ENCODE measurements around the gene TMC6. TPM values are rescaled to one million over a fixed set of nuclear protein-coding genes. Genes with fewer than 3 reads are reported as not detected.

Gene TMC6
- total RNA-seq, 4 donors from 2014 or later, result 14.4 to 21.4 (median 18.5) TPM

DNA sequence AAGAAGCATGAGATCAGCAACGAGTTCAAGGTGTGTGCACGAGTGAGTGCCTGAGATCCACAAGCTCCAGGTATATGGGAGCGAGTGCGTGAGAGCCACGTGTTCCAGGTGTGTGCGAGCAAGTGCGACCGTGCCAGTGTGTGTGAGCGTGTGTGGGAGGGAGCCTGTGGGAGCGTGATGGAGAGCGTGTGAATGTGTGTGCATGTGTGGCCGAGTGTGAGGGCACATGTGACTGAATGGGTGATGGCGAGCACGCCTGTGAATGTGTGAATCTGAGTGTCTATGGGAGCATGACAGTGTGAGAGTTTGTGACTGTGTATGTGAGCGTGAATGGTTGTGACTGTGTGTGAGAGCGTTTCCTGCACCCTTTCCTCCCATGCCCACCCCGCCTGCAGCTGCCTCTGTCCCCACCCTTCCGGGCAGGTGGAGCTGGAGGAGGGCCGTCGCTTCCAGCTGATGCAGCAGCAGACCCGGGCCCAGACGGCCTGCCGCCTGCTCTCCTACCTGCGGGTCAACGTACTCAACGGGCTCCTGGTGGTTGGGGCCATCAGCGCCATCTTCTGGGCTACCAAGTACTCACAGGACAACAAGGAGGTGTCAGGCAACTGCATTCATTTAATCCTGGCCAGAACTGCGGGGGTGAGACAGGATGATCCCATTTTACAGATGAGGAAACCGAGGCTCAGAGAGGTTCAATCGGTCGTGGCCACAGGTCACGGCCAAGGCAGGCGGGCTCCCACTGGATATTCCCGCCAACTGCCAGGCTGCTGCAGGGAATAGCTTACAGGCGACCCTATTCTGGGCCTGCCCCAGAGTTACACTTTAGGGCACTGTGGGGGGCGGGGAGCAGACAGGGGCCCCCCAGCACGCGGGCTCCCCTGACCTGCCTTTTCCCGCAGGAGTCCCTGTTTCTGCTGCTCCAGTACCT lies 5.7 kb upstream of the TMC6 start:
- Histone ChIP-seq H3K4me3 (no peak overlapping the region), H3K4me1 (peaks cover 24 to 46% (median 39%) of the 10 kb centered on the region in 4 donors), H3K27me3 (peaks cover 5 to 30% (median 8%) of the 10 kb centered on the region in 4 donors), H3K27ac (replicated peaks in 1 of 4) (no peak overlapping the region), H3K36me3 (no peaks in the 10 kb centered on the region), H3K9me3 (no peaks in the 10 kb centered on the region)
- 69% methylated on average over 30 of the region's 39 CpGs for WGBS
- no peak for TF ChIP-seq POLR2A (IDR thresholded peaks at IDR 0.05; ENCODE audit: low read depth)
- TF ChIP-seq, protein P1, sequence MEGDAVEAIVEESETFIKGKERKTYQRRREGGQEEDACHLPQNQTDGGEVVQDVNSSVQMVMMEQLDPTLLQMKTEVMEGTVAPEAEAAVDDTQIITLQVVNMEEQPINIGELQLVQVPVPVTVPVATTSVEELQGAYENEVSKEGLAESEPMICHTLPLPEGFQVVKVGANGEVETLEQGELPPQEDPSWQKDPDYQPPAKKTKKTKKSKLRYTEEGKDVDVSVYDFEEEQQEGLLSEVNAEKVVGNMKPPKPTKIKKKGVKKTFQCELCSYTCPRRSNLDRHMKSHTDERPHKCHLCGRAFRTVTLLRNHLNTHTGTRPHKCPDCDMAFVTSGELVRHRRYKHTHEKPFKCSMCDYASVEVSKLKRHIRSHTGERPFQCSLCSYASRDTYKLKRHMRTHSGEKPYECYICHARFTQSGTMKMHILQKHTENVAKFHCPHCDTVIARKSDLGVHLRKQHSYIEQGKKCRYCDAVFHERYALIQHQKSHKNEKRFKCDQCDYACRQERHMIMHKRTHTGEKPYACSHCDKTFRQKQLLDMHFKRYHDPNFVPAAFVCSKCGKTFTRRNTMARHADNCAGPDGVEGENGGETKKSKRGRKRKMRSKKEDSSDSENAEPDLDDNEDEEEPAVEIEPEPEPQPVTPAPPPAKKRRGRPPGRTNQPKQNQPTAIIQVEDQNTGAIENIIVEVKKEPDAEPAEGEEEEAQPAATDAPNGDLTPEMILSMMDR (IDR thresholded peaks at IDR 0.05), result peak in 1 of 3 experiments; percentile 40
- TF ChIP-seq EP300 (IDR thresholded peaks at IDR 0.05), result no peak
- TF ChIP-seq POLR2AphosphoS5 (IDR thresholded peaks at IDR 0.05), result no peak
- DNase-seq (ENCODE audit: extremely low spot score), result no peak
- intact Hi-C loops (cut with DNase I), result no loop called here

DNA sequence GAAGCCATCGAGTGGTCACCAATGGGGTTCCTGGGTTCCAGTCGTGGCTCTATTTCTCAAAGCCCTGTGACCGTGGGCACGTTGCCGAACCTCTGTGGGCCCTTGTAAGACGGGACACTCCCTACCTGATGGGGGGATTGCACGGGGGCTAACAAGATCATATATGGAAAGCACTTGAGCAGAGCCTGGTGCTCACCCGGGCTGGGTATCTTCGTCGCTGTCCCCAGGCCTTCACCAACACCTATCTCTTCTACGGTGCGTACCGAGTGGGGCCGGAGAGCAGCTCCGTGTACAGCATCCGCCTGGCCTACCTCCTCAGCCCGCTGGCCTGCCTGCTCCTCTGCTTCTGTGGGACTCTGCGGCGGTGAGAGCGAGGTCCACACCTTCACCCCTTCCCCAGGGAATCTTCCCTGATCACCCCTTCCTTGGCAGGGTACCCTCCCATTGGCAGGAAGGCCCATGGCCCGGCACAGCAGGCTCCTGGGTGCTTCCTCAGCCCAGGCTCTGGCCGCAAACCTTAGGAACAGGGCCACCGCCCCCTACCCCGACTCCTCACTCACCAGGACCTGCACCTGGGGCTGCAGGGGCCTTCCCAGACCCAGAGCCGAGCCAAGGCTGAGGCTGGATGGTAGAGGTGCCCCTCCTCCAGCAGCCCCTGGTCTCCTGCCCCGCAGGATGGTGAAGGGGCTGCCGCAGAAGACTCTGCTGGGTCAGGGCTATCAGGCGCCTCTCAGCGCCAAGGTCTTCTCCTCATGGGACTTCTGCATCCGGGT lies 4.8 kb upstream of the TMC6 start:
- Histone ChIP-seq H3K27me3 (peaks cover 5 to 39% (median 12%) of the 10 kb centered on the region in 4 donors), H3K4me3 (no peak overlapping the region), H3K27ac (replicated peaks in 1 of 4) (no peak overlapping the region), H3K4me1 (peaks cover 30 to 55% (median 47%) of the 10 kb centered on the region in 4 donors), H3K36me3 (no peaks in the 10 kb centered on the region), H3K9me3 (no peaks in the 10 kb centered on the region)
- TF ChIP-seq, protein P1 (IDR thresholded peaks at IDR 0.05), result no peak
- TF ChIP-seq EP300 (IDR thresholded peaks at IDR 0.05), result no peak
- no peak for TF ChIP-seq POLR2A (IDR thresholded peaks at IDR 0.05; ENCODE audit: low read depth)
- no peak for TF ChIP-seq POLR2AphosphoS5 (IDR thresholded peaks at IDR 0.05)
- DNase-seq (ENCODE audit: extremely low spot score), result no peak
- WGBS, result 94% methylated on average over 23 of the region's 30 CpGs
- intact Hi-C loops (cut with DNase I), result no loop called here

DNA sequence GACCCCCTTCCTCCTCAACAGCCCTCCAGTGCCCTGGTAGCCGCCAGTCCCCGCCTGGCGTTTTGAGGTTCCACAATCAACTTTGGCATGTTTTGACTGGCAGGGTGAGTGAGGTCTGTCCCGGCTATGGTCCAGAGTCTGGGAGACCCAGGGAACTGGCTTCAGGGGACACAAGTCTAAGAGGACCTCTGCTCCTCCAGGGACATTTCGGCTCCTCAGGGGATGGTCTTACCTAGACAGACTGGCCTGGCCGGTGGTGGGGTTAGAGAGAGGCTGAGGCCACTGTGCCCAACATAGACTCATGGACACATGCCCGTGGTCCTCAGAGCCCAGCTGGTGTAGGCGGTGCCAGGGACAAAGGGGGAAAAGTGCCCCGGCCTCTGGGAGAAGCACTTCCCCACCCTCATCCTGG lies 4.2 kb upstream of the TMC6 start:
- no peak overlapping the region for H3K27ac ChIP-seq (replicated peaks in 1 of 4)
- intact Hi-C loops (cut with DNase I), result no loop called here
- TF ChIP-seq EP300 (IDR thresholded peaks at IDR 0.05) (no peak), POLR2AphosphoS5 (IDR thresholded peaks at IDR 0.05) (no peak), POLR2A (IDR thresholded peaks at IDR 0.05; ENCODE audit: low read depth) (no peak)
- TF ChIP-seq, protein P1 (IDR thresholded peaks at IDR 0.05), result no peak
- no peak overlapping the region for H3K4me3 ChIP-seq
- peaks cover 5 to 44% (median 14%) of the 10 kb centered on the region in 4 donors for H3K27me3 ChIP-seq
- peaks cover 34 to 61% (median 53%) of the 10 kb centered on the region in 4 donors for H3K4me1 ChIP-seq
- H3K36me3 ChIP-seq, result no peaks in the 10 kb centered on the region
- DNase-seq (ENCODE audit: extremely low spot score), result no peak
- 85% methylated on average over 9 of the region's 9 CpGs for WGBS
- H3K9me3 ChIP-seq, result no peaks in the 10 kb centered on the region

DNA sequence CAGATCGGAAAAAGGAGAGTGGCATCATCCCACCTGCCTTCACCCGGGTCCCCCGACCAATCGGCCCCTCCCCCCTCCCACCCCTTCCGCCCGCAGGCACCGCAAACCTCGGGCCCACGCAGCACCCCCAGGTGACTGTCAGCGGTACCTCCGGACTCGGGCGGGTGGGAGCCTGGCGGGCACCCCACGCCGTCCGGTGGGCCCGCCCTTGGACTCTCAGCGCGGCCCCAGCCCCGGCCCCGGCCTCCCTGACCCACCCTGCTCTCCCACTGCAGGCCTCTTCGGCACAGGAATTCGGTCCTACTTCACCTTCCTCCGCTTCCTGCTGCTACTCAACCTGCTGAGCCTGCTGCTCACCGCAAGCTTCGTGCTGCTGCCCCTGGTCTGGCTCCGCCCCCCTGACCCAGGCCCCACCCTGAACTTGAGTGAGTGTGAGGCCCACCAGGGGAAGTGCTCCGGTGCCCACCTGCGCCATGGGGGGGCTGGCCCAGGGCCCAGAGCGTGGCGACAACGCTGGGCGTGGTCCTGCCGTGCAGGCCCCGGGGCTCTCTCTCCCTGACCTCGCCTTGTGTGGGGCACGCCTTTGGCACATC lies 3.6 kb upstream of the TMC6 start:
- DNase-seq (ENCODE audit: extremely low spot score), result no peak
- TF ChIP-seq POLR2AphosphoS5 (IDR thresholded peaks at IDR 0.05), result no peak
- no peak for TF ChIP-seq EP300 (IDR thresholded peaks at IDR 0.05)
- TF ChIP-seq, protein P1 (IDR thresholded peaks at IDR 0.05), result no peak
- TF ChIP-seq POLR2A (IDR thresholded peaks at IDR 0.05; ENCODE audit: low read depth), result no peak
- intact Hi-C loops (cut with DNase I), result no loop called here
- no peak overlapping the region for H3K27ac ChIP-seq (replicated peaks in 1 of 4)
- 47% methylated on average over 26 of the region's 38 CpGs for WGBS
- peaks cover 5 to 50% (median 14%) of the 10 kb centered on the region in 4 donors for H3K27me3 ChIP-seq
- H3K36me3 ChIP-seq, result no peaks in the 10 kb centered on the region
- peaks cover 38 to 67% (median 59%) of the 10 kb centered on the region in 4 donors for H3K4me1 ChIP-seq
- no peaks in the 10 kb centered on the region for H3K9me3 ChIP-seq
- H3K4me3 ChIP-seq, result peak overlapping the region; percentile 31 to 45 (median 42)

Measured in esophagus muscularis mucosa (tissue), 4 donors.